CD14-positive monocyte (primary cell): ENCODE data around the gene SH3BP4. TPM values are rescaled to one million over a fixed set of nuclear protein-coding genes. Genes with fewer than 3 reads are reported as not detected.

Source experiments
- DNase-seq, 3 donors: peaks; one replicate each; pipeline ENCODE4 v3.0.0-alpha.2; 2011 to 2022
- H2AFZ ChIP-seq: 2 replicates; pipeline ENCODE4 v1.6.0; 2012; ENCODE audit warnings: mild to moderate bottlenecking, low read depth, low read length, inconsistent platforms; ENCODE audit not compliant: insufficient read depth, poor library complexity, severe bottlenecking
- H3K27ac ChIP-seq, 2 donors: 1 replicate in 1 of 2; 2 replicates in 1 of 2; pipeline ENCODE4 v1.5.1; 2012 to 2013; ENCODE audit warnings: low read length in 2 of 2, control low read depth in 1 of 2, inconsistent platforms in 1 of 2, low read depth in 1 of 2, mild to moderate bottlenecking in 1 of 2
- H3K27me3 ChIP-seq, 2 donors: one replicate each; pipeline versions ENCODE4 v1.6.0 to v1.6.1; 2011 to 2013; ENCODE audit warnings: low read length in 2 of 2; ENCODE audit not compliant: control insufficient read depth in 2 of 2, insufficient read depth in 2 of 2
- H3K36me3 ChIP-seq, 2 donors: replicated peaks in 1 of 2; 1 replicate in 1 of 2; 2 replicates in 1 of 2; pipeline versions ENCODE4 v1.5.1 to v1.6.1; 2012 to 2013; ENCODE audit warnings: low read length in 2 of 2, control low read depth in 1 of 2, inconsistent platforms in 1 of 2, mild to moderate bottlenecking in 1 of 2; ENCODE audit not compliant: insufficient read depth in 2 of 2, control insufficient read depth in 1 of 2
- H3K4me1 ChIP-seq, 2 donors: 1 replicate in 1 of 2; 2 replicates in 1 of 2; pipeline versions ENCODE4 v1.5.1 to v1.6.1; 2012 to 2013; ENCODE audit warnings: low read length in 2 of 2, control low read depth in 1 of 2, inconsistent platforms in 1 of 2, mild to moderate bottlenecking in 1 of 2, moderate library complexity in 1 of 2; ENCODE audit not compliant: insufficient read depth in 2 of 2, control insufficient read depth in 1 of 2
- H3K4me2 ChIP-seq: replicated peaks from 2 replicates; pipeline ENCODE3; 2012; ENCODE audit warnings: low read length, moderate library complexity, mild to moderate bottlenecking; ENCODE audit not compliant: poor library complexity, severe bottlenecking; ENCODE audit errors: extremely low read depth
- H3K4me3 ChIP-seq, 3 experiments: fragments of 200-600 bp in 1 of 3; sonication (generic) in 1 of 3; replicated peaks in 1 of 3; 1 replicate in 2 of 3; 2 replicates in 1 of 3; pipeline ENCODE4 v1.5.1; 2011 to 2013; ENCODE audit warnings: low read length in 3 of 3, mild to moderate bottlenecking in 3 of 3, control low read depth in 2 of 3, low read depth in 2 of 3, inconsistent platforms in 1 of 3, moderate library complexity in 1 of 3
- H3K79me2 ChIP-seq: 2 replicates; pipeline ENCODE4 v1.6.0; 2012; ENCODE audit warnings: mild to moderate bottlenecking, control low read depth, inconsistent platforms, low read length, moderate library complexity; ENCODE audit not compliant: insufficient read depth
- H3K9ac ChIP-seq: 2 replicates; pipeline ENCODE4 v1.6.0; 2017; ENCODE audit warnings: low read length, mild to moderate bottlenecking; ENCODE audit not compliant: insufficient read depth, poor library complexity, severe bottlenecking
- H3K9me3 ChIP-seq, 2 donors: replicated peaks in 1 of 2; 1 replicate in 1 of 2; 2 replicates in 1 of 2; pipeline versions ENCODE4 v1.5.1 to v1.6.1; 2012 to 2013; ENCODE audit warnings: low read length in 2 of 2, control low read depth in 1 of 2; ENCODE audit not compliant: control insufficient read depth in 1 of 2, insufficient read depth in 1 of 2
- H4K20me1 ChIP-seq: 2 replicates; pipeline ENCODE4 v1.6.0; 2012; ENCODE audit warnings: mild to moderate bottlenecking, low read length, control low read depth, moderate library complexity; ENCODE audit not compliant: insufficient read depth
- H3K27ac Mint-ChIP-seq, 7 donors: one replicate each; pipeline ENCODE4 v1.8.0; 2020; ENCODE audit warnings: mild to moderate bottlenecking in 7 of 7, mixed read lengths in 7 of 7, moderate library complexity in 6 of 7, inconsistent platforms in 2 of 7
- H3K27me3 Mint-ChIP-seq, 3 donors: one replicate each; pipeline ENCODE4 v1.8.0; 2021 to 2022; ENCODE audit warnings: low read depth in 3 of 3, mild to moderate bottlenecking in 3 of 3, mixed read lengths in 3 of 3, moderate library complexity in 3 of 3, inconsistent platforms in 1 of 3
- H3K36me3 Mint-ChIP-seq, 2 donors: one replicate each; pipeline ENCODE4 v1.8.0; 2020; ENCODE audit warnings: mixed read lengths in 2 of 2, inconsistent platforms in 1 of 2, mild to moderate bottlenecking in 1 of 2
- H3K4me1 Mint-ChIP-seq: one replicate; pipeline ENCODE4 v1.8.0; 2020; ENCODE audit warnings: mild to moderate bottlenecking, mixed read lengths
- H3K4me3 Mint-ChIP-seq, 2 donors: one replicate each; pipeline ENCODE4 v1.8.0; 2020; ENCODE audit warnings: mild to moderate bottlenecking in 2 of 2, mixed read lengths in 2 of 2, moderate library complexity in 1 of 2
- H3K9me3 Mint-ChIP-seq, 7 donors: one replicate each; pipeline ENCODE4 v1.8.0; 2020 to 2022; ENCODE audit warnings: mixed read lengths in 7 of 7, mild to moderate bottlenecking in 6 of 7, moderate library complexity in 6 of 7, inconsistent platforms in 2 of 7
- WGBS: methylation state at CpG from one replicate; pipeline ENCODE4 v1.1.5; 2013; ENCODE audit warnings: missing lambda C conversion rate; ENCODE audit not compliant: insufficient coverage; 5-methylcytosine and 5-hydroxymethylcytosine counted together
- intact Hi-C, 2 donors: fragments of 100-400 bp; cut with micrococcal nuclease; formaldehyde crosslinking; loops; one replicate each; pipeline versions ENCODE4 v1.15.0 to v1.15.1; 2023
- polyA plus RNA-seq, 3 donors: library from polyadenylated mRNA; depleted of rRNA in 1 of 3; unstranded in 2 of 3; stranded (reverse) in 1 of 3; fragments of 300-500 nt in 2 of 3; fragments of >200 nt in 1 of 3; fragmentation: Illumina TruSeq in 2 of 3; gene quantifications; 1 replicate in 2 of 3; 2 replicates in 1 of 3; pipeline ENCODE4 v1.2.3, GENCODE V29; 2012 to 2021
- TF ChIP-seq, protein P1 (sequence below): fragments of 200-600 bp; IDR thresholded peaks from one replicate; pipeline ENCODE4 v1.8.0; 2022; ENCODE audit warnings: antibody characterized with exemption, mild to moderate bottlenecking

SH3BP4 gene
- polyA plus RNA-seq, 3 donors: 0.66 to 1.6 (median 1.3) TPM

DNA sequence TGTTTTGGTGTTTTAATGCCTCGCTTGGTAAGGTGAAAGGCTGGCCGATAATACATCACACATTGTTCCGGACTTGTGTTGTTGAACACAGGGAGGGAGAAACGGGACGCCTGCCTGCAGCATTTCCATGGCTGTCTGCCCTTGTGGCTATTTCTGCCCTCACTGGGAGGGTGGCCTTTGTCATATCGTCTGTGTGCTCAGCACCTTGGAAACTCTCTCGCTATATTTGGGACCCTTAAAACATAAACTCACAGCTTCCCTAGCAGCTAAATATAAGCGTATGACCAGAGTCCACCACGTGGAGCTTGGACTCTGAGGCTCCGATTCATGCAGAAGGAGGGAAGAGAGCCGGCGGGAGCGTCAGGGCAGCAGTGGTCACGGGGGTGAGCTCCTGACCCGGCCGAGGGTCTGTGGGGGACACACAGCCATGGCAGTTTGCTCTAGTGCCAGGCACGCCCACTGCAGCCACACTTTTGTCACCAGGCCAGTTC is 111.7 kb downstream of the SH3BP4 start:
- no peak overlapping the region for H3K4me3 ChIP-seq
- no peaks in the 10 kb centered on the region for H3K79me2 ChIP-seq
- no peaks in the 10 kb centered on the region for H3K27me3 ChIP-seq
- no peak overlapping the region for H3K4me2 ChIP-seq
- no peak overlapping the region for H3K27ac ChIP-seq
- H3K27me3 Mint-ChIP-seq: peaks cover 4 to 12% (median 9%) of the 10 kb centered on the region in 3 donors
- H3K4me1 Mint-ChIP-seq: no peaks in the 10 kb centered on the region
- H3K36me3 Mint-ChIP-seq: no peaks in the 10 kb centered on the region
- no peaks in the 10 kb centered on the region for H3K4me1 ChIP-seq
- intact Hi-C loops: no loop called here
- H3K9me3 ChIP-seq: no peaks in the 10 kb centered on the region
- H2AFZ ChIP-seq: no peak overlapping the region
- H4K20me1 ChIP-seq: no peaks in the 10 kb centered on the region
- peaks cover 0 to under 1% (median 0%) of the 10 kb centered on the region in 7 donors for H3K9me3 Mint-ChIP-seq
- TF ChIP-seq, protein P1, sequence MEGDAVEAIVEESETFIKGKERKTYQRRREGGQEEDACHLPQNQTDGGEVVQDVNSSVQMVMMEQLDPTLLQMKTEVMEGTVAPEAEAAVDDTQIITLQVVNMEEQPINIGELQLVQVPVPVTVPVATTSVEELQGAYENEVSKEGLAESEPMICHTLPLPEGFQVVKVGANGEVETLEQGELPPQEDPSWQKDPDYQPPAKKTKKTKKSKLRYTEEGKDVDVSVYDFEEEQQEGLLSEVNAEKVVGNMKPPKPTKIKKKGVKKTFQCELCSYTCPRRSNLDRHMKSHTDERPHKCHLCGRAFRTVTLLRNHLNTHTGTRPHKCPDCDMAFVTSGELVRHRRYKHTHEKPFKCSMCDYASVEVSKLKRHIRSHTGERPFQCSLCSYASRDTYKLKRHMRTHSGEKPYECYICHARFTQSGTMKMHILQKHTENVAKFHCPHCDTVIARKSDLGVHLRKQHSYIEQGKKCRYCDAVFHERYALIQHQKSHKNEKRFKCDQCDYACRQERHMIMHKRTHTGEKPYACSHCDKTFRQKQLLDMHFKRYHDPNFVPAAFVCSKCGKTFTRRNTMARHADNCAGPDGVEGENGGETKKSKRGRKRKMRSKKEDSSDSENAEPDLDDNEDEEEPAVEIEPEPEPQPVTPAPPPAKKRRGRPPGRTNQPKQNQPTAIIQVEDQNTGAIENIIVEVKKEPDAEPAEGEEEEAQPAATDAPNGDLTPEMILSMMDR: no peak
- no peak overlapping the region for H3K4me3 Mint-ChIP-seq
- H3K27ac Mint-ChIP-seq: no peak overlapping the region
- no peak overlapping the region for H3K9ac ChIP-seq
- WGBS: 90% methylated on average over 15 of the region's 17 CpGs
- H3K36me3 ChIP-seq: no peaks in the 10 kb centered on the region
- no peak for DNase-seq

GRCh38 chr2:235064976-235065375 is 113.2 kb downstream of the SH3BP4 start:
- no peaks in the 10 kb centered on the region for H3K79me2 ChIP-seq
- no peak for DNase-seq

More at GRCh38 chr2:235064976-235065375, 113.2 kb downstream of the SH3BP4 start:
- Histone ChIP-seq H3K36me3 (no peaks in the 10 kb centered on the region), H2AFZ (no peak overlapping the region), H3K9ac (no peak overlapping the region), H3K27me3 (no peaks in the 10 kb centered on the region), H3K27ac (no peak overlapping the region), H4K20me1 (no peaks in the 10 kb centered on the region), H3K4me2 (no peak overlapping the region), H3K9me3 (no peaks in the 10 kb centered on the region), H3K4me1 (no peaks in the 10 kb centered on the region), H3K4me3 (no peak overlapping the region)
- H3K36me3 Mint-ChIP-seq: no peaks in the 10 kb centered on the region
- 89% methylated on average over 4 of the region's 7 CpGs for WGBS
- no peak overlapping the region for H3K27ac Mint-ChIP-seq
- peaks cover 0 to 3% (median 0%) of the 10 kb centered on the region in 7 donors for H3K9me3 Mint-ChIP-seq
- no peaks in the 10 kb centered on the region for H3K4me1 Mint-ChIP-seq
- intact Hi-C loops: no loop called here
- H3K4me3 Mint-ChIP-seq: no peak overlapping the region
- peaks cover 4 to 9% (median 7%) of the 10 kb centered on the region in 3 donors for H3K27me3 Mint-ChIP-seq
- TF ChIP-seq, protein P1: no peak
